AG04449 (cell line): ENCODE measurements around the gene PPM1G.
"Not testable (repeated sequence)": the region's sequence is repeated elsewhere in the genome, so short reads cannot be mapped to it uniquely, and the experiment has no call there.

Experiments
- CTCF ChIA-PET: fragments of 350-600 bp; formaldehyde crosslinking; extraction: SDS; loops from one replicate; lab custom pipeline; 2021; ENCODE audit warnings: antibody characterized with exemption; lab: Yijun Ruan, JAX
- POLR2A ChIA-PET: fragments of 400-600, 350-600 bp; formaldehyde crosslinking; extraction: SDS; loops from one replicate; lab custom pipeline; 2020; ENCODE audit warnings: antibody characterized with exemption, inconsistent platforms; lab: Yijun Ruan, JAX
- DNase-seq: peaks from one replicate; pipeline ENCODE4 v3.0.0-alpha.2; 2010; ENCODE audit warnings: low read depth, low spot score
- H3K4me3 ChIP-seq: 2 replicates; pipeline ENCODE4 v1.5.1; 2011; ENCODE audit warnings: low read depth, mild to moderate bottlenecking, control low read depth, low read length
- CTCF ChIP-seq: IDR thresholded peaks from one replicate; pipeline ENCODE4 v1.5.1; 2011; ENCODE audit warnings: mild to moderate bottlenecking, moderate library complexity, low read length, control low read depth, inconsistent platforms; ENCODE audit not compliant: insufficient read depth; ENCODE audit errors: missing control alignments

PPM1G gene

DNA sequence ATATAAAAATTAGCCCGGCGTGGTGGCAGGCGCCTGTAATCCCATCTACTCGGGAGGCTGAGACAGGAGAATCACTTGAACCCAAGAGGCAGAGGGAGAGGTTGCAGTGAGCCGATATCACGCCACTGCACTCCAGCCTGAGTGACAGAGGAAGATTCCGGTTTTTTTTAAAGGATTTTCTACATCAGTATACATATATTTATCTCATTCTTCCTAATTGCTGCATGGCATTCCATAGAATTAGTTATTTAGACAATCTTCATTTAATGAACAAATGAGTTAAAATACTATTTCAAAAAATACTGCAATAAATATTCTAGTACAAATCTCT is 54.8 kb downstream of the PPM1G start:
- no peak for DNase-seq
- TF ChIP-seq CTCF: no peak
- POLR2A ChIA-PET: no interaction called here
- no peak overlapping the region for H3K4me3 ChIP-seq
- CTCF ChIA-PET: interaction anchor here (1.0 to 2.1 kb wide), 4 partner anchors 10 to 51 kb away, joined by 3 to 13 read pairs (median 4); partner anchors contain the start of genes EIF2B4 and SNX17

GRCh38 chr2:27353762-27354596 is 55.4 kb downstream of the PPM1G start:
- H3K4me3 ChIP-seq: no peak overlapping the region
- ChIA-PET CTCF (interaction anchor here (1.0 to 2.1 kb wide), 6 partner anchors 10 to 329 kb away, joined by 3 to 13 read pairs (median 4); partner anchors contain the start of genes EIF2B4 and SNX17), POLR2A (no interaction called here)
- TF ChIP-seq CTCF: no peak
- no peak for DNase-seq

GRCh38 chr2:27353386-27353761 is 56.0 kb downstream of the PPM1G start:
- CTCF ChIA-PET: interaction anchor here (0.6 to 2.1 kb wide), 7 partner anchors 9 to 330 kb away, joined by 3 to 13 read pairs (median 4); partner anchors contain the start of gene SNX17
- POLR2A ChIA-PET, DNase-seq, H3K4me3 ChIP-seq: not testable (repeated sequence)

DNA sequence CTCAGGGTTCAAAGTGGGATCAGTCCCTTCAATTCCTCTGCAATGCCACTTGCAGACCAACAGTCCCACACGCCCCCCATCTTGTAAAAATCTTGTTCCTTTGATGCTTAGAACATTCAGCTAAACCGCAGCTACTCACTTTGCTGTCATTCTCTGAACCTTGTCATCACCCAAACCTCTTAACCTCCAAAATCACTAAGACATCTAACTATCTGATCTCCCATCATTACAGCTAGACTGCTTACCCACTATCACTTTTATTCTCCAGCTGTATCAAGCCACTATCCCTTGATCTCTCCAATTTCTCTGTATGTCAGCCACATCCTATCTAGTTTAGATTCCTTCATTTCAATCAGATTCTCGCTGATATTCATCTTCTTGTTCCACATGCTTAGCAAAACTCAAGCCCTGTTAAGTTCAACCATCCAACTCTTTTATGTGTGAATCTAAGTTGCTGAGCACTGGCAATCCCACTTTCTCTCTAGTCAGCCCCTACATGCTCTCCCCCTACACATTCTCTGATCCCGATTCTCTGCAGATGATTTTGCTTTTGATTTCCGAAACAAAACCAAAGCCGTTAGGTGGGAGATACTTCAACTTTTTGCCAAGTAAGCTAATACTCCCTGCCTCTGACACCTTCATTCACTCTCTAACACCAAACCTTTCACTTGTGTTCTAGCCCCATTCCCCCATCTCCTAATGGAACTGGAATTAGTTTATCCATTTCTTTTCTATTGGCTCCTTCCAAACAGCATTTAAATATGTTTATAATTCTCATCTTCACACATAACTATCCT is 57.4 kb downstream of the PPM1G start:
- POLR2A ChIA-PET: no interaction called here

DNA sequence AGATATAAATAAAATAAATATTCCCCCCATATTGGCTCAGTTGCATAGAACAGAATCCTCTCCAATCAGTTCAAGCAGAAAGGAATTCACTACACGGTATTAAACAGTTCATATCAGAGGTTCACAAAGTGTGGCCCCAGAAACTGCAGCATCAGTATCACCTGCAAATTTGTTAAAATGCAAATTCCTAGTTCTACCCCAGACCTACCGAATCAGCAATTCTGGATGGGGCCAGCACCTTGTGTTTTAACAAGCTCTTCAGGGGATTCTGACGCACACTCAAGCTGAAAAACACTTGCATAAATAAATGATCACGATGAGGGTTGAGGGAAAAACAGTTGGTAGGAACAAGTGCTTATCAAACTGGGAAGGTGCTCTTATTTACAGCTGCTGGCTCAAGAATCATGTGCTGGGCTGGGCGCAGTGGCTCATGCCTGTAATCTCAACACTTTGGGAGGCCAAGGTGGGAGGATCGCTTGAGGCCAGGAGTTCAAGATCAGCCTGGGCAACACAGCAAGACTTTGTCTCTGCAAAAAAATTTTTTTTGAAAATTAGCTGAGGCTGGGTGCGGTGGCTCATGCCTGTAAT is 59.2 kb downstream of the PPM1G start:
- no peak for DNase-seq
- TF ChIP-seq CTCF: no peak
- ChIA-PET CTCF (interaction anchor here (1.1 to 1.4 kb wide), 3 partner anchors 10 to 47 kb away, joined by 3 to 4 read pairs (median 3); partner anchors contain the start of gene EIF2B4), POLR2A (no interaction called here)
- H3K4me3 ChIP-seq: no peak overlapping the region

More for the DNA sequence above, 57.4 kb downstream of the PPM1G start:
- TF ChIP-seq CTCF: no peak
- DNase-seq: no peak
- no peak overlapping the region for H3K4me3 ChIP-seq
- CTCF ChIA-PET: interaction anchor here (1.2 to 1.7 kb wide), 3 partner anchors 18 to 331 kb away, joined by 4 to 7 read pairs (median 5); partner anchors contain the start of gene EIF2B4

- no peak overlapping the region for H3K4me3 ChIP-seq
- DNase-seq: no peak
- CTCF ChIA-PET: interaction anchor here (1.0 to 1.2 kb wide), 3 partner anchors 22 to 26 kb away, joined by 3 read pairs; partner anchors contain the start of gene EIF2B4
- POLR2A ChIA-PET: no interaction called here
- TF ChIP-seq CTCF: no peak
Measured at GRCh38 chr2:27347641-27348040, 61.8 kb downstream of the PPM1G start.
